Urinary bladder (tissue), 4 donors: Measurements from ENCODE around the gene UHRF2. TPM values are rescaled to one million over a fixed set of nuclear protein-coding genes. Genes with fewer than 3 reads are reported as not detected.
"Not testable (repeated sequence)": the region's sequence is repeated elsewhere in the genome, so short reads cannot be mapped to it uniquely, and the experiment has no call there.

ENCODE experiments used
- DNase-seq: peaks from one replicate; pipeline ENCODE4 v3.0.0-alpha.2; 2015; ENCODE audit errors: extremely low spot score
- H3K27ac ChIP-seq: one replicate; pipeline ENCODE4 v1.5.1; 2013; ENCODE audit warnings: low read depth, mild to moderate bottlenecking, moderate library complexity
- H3K36me3 ChIP-seq: one replicate; pipeline ENCODE4 v1.6.1; 2013; ENCODE audit warnings: mild to moderate bottlenecking, moderate library complexity; ENCODE audit not compliant: insufficient read depth
- H3K4me1 ChIP-seq: one replicate; pipeline ENCODE4 v1.6.1; 2013; ENCODE audit warnings: mild to moderate bottlenecking, moderate library complexity; ENCODE audit not compliant: insufficient read depth
- H3K4me3 ChIP-seq: one replicate; pipeline ENCODE4 v1.5.1; 2013; ENCODE audit warnings: low read depth, low read length
- WGBS: extraction: QIAGEN DNeasy Blood & Tissue Kit; methylation state at CpG from one replicate; pipeline ENCODE4 v1.1.7; 2013; 5-methylcytosine and 5-hydroxymethylcytosine counted together
- polyA plus RNA-seq: library from polyadenylated mRNA; stranded (reverse); fragments of 200-250 nt; gene quantifications from one replicate; pipeline ENCODE4 v1.2.3, GENCODE V29; 2013
- total RNA-seq: library from RNA; depleted of rRNA; stranded (reverse); fragments of >200 nt; gene quantifications from one replicate; pipeline ENCODE4 v1.2.3, GENCODE V29; 2014
- donor health status: healthy with polysubstance abuse.
- donor health status: healthy.

UHRF2 gene
- total RNA-seq (117 TPM), polyA plus RNA-seq (22.3 TPM)

- Histone ChIP-seq H3K27ac (peak within 1 kb of the TSS; percentile 89), H3K4me3 (peak within 1 kb of the TSS; percentile 100), H3K4me1 (peaks cover 4% of the 10 kb centered on the region), H3K36me3 (no peaks in the 10 kb centered on the region)
- peak; percentile 95 for DNase-seq
- 1% methylated on average over 88 of the region's 88 CpGs for WGBS
These were observed at the start of gene UHRF2 for GRCh38 chr9:6412487-6413364. TSS of gene UHRF2 (plus strand) at chr9:6413199. CDS start at chr9:6413491, 292 bp downstream.

- no peaks in the 10 kb centered on the region for H3K36me3 ChIP-seq
- no peaks in the 10 kb centered on the region for H3K4me1 ChIP-seq
- H3K27ac ChIP-seq = no peak overlapping the region
- DNase-seq = no peak
- WGBS = 47% methylated on average over 4 of the region's 4 CpGs
- H3K4me3 ChIP-seq = no peak overlapping the region
These were observed 45.7 kb upstream of the UHRF2 start for GRCh38 chr9:6367128-6367890.

GRCh38 chr9:6368831-6369230 lies 44.2 kb upstream of the UHRF2 start:
- Histone ChIP-seq H3K27ac (no peak overlapping the region), H3K4me3 (no peak overlapping the region), H3K4me1 (no peaks in the 10 kb centered on the region), H3K36me3 (no peaks in the 10 kb centered on the region)
- DNase-seq = no peak
- 92% methylated on average over 2 of the region's 2 CpGs for WGBS

GRCh38 chr9:6381477-6382012 lies 31.5 kb upstream of the UHRF2 start:
- not testable (repeated sequence) for H3K4me3 ChIP-seq, DNase-seq, H3K27ac ChIP-seq, H3K36me3 ChIP-seq, H3K4me1 ChIP-seq
- WGBS = 82% methylated on average over 4 of the region's 4 CpGs

- H3K36me3 ChIP-seq = no peaks in the 10 kb centered on the region
- no peaks in the 10 kb centered on the region for H3K4me1 ChIP-seq
- no peak overlapping the region for H3K27ac ChIP-seq
- DNase-seq = no peak
- 18% methylated on average over 1 of the region's 1 CpG for WGBS
- no peak overlapping the region for H3K4me3 ChIP-seq
These were observed 30.3 kb upstream of the UHRF2 start for GRCh38 chr9:6382681-6383080.

- H3K4me3 ChIP-seq = no peak overlapping the region
- DNase-seq = no peak
- 81% methylated on average over 7 of the region's 7 CpGs for WGBS
- H3K27ac ChIP-seq = no peak overlapping the region
- H3K36me3 ChIP-seq = no peaks in the 10 kb centered on the region
- H3K4me1 ChIP-seq = no peaks in the 10 kb centered on the region
These were observed 29.3 kb upstream of the UHRF2 start for GRCh38 chr9:6383551-6384225.

GRCh38 chr9:6384732-6385131 lies 28.3 kb upstream of the UHRF2 start:
- Histone ChIP-seq H3K27ac (no peak overlapping the region), H3K4me1 (no peaks in the 10 kb centered on the region), H3K36me3 (no peaks in the 10 kb centered on the region), H3K4me3 (no peak overlapping the region)
- 54% methylated on average over 2 of the region's 2 CpGs for WGBS
- no peak for DNase-seq

GRCh38 chr9:6399071-6399470 lies 13.9 kb upstream of the UHRF2 start:
- WGBS = 27% methylated on average over 2 of the region's 2 CpGs
- H3K27ac ChIP-seq = no peak overlapping the region
- no peaks in the 10 kb centered on the region for H3K36me3 ChIP-seq
- no peaks in the 10 kb centered on the region for H3K4me1 ChIP-seq
- DNase-seq = no peak
- no peak overlapping the region for H3K4me3 ChIP-seq

GRCh38 chr9:6405371-6405770 lies 7.6 kb upstream of the UHRF2 start:
- H3K27ac ChIP-seq = no peak overlapping the region
- H3K4me3 ChIP-seq = no peak overlapping the region
- no peak for DNase-seq
- no peaks in the 10 kb centered on the region for H3K36me3 ChIP-seq
- H3K4me1 ChIP-seq = no peaks in the 10 kb centered on the region

- H3K4me1 ChIP-seq = no peaks in the 10 kb centered on the region
- H3K36me3 ChIP-seq = no peaks in the 10 kb centered on the region
- WGBS = 86% methylated on average over 2 of the region's 2 CpGs
These were observed 5.2 kb upstream of the UHRF2 start for GRCh38 chr9:6407778-6408177.

GRCh38 chr9:6408320-6408719 lies 4.7 kb upstream of the UHRF2 start:
- Histone ChIP-seq H3K4me1 (no peaks in the 10 kb centered on the region), H3K27ac (no peak overlapping the region), H3K36me3 (no peaks in the 10 kb centered on the region), H3K4me3 (no peak overlapping the region)
- 84% methylated on average over 8 of the region's 8 CpGs for WGBS
- no peak for DNase-seq

More at GRCh38 chr9:6407778-6408177, 5.2 kb upstream of the UHRF2 start:
- Histone ChIP-seq H3K4me3 (no peak overlapping the region), H3K27ac (no peak overlapping the region)
- DNase-seq = no peak

GRCh38 chr9:6409811-6410210 lies 3.2 kb upstream of the UHRF2 start:
- Histone ChIP-seq H3K36me3 (no peaks in the 10 kb centered on the region), H3K4me1 (no peaks in the 10 kb centered on the region), H3K27ac (no peak overlapping the region), H3K4me3 (no peak overlapping the region)
- DNase-seq = no peak
- 59% methylated on average over 3 of the region's 3 CpGs for whole genome bisulfite sequencing

- no peak for DNase-seq
- WGBS = 87% methylated on average over 4 of the region's 4 CpGs
- Histone ChIP-seq H3K36me3 (no peaks in the 10 kb centered on the region), H3K27ac (no peak overlapping the region), H3K4me3 (no peak overlapping the region), H3K4me1 (peaks cover 4% of the 10 kb centered on the region)
These were observed 2.4 kb upstream of the UHRF2 start for GRCh38 chr9:6410633-6411032.
